GM21737 (cell line): ENCODE measurements around the gene BICDL2.

Experiments used
- ATAC-seq: cut with Tn5 transposase; IDR thresholded peaks from one replicate; pipeline ENCODE4 v1.9.1; 2021; ENCODE audit warnings: mild to moderate bottlenecking, moderate library complexity; ENCODE audit not compliant: unreplicated experiment

The BICDL2 gene

DNA sequence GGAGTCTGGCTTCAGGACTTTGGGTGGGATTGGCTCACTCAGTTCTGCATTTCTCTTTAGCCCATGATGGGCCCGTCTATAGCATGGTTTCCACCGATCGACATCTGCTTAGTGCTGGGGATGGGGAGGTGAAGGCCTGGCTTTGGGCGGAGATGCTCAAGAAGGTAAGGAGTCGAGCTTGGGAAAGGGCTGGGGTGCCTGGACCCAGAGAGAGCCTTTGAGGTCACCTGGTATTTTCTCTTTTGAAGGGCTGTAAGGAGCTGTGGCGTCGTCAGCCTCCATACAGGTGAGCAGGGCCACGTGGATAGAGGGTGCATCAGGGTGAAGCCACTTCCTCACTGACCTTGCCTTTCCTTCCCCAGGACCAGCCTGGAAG lies 10.8 kb downstream of the BICDL2 start:
- ATAC-seq, result no peak

DNA sequence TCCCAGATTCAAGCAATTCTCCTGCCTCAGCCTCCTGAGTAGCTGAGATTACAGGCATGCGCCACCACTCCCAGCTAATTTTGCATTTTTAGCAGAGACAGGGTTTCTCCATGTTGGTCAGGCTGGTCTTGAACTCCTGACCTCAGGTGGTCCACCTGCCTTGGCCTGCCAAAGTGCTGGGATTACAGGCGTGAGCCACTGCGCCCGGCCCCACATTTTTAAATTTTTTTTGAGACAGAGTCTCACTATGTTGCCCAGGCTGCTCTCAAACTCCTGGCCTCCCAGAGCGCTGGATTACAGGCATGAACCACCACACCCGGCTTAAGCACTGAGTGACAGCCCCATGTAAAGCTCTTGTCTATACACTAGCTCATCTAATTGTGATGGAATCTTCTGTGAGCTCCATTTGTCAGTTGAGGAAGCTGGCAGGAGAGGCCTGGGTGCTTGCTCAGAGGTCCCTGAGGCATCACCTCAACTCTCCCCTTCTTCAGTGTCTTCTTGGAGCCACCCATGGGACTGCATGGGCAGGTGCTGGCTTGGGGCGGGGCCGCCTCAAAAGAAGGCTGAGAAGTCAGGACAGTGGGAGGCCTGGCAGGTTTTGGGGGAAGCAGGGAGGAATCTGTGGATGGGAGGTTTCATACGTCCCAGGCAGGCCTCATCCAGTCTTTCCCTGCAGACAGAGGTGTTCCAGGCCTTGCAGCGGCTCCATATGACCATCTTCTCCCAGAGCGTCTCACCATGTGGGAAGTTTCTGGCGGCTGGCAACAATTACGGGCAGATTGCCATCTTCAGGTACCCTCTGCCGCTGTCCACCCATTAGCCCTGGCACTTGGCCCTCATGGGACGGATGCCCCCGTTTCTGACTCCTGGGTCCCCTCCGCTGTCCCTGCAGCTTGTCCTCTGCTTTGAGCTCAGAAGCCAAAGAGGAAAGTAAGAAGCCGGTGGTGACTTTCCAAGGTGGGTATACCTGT lies 11.4 kb downstream of the BICDL2 start:
- ATAC-seq, result no peak

DNA sequence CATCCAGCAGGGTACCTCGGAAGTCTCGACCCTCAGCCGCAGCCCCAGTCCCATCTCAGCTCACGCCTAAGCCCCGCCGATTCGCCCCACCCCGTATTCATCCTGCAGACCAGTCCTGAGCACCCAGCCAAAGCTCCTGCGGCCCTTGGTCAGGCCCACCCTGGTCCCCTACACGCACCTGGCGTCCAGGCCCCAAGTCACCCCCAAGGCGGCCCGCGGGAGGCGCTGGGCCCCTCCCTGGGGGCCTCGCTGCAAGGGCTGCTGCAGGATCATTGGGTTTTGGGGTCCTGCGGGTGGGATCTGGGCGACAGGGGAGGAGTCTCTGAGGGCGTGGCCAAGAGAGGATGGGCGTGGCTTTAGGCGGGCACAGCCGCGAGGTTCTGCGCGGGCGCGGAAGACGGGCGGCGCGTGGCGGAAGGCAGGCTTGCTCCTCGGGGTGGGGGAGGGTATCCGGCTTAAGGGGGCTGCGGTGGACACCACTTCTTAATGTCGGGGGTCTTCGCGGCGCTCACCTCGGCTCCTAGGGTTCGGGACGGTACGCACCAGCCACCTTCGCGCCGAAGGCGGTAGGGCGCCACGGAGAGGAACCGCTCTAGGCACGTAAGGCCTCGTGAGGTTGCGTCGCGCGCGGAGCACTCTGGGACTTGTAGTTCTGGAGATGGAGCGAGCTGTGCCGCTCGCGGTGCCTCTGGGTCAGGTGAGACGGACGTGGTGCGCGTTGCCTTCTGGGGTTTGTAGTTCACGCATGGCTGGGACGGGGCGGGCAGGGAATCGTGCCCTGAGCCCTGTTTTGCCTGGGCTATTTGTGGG lies 12.9 kb downstream of the BICDL2 start, which contains the start of the genes HCFC1R1 and THOC6:
Gene HCFC1R1 (minus strand): TSS at position 274 of the 810 bp plus-strand sequence. CDS start 1 bp downstream, at position 273.
Gene THOC6 (plus strand): TSS at position 367 of the 810 bp plus-strand sequence. CDS start 292 bp downstream, at position 659.
- ATAC-seq, result peak; percentile 62

DNA sequence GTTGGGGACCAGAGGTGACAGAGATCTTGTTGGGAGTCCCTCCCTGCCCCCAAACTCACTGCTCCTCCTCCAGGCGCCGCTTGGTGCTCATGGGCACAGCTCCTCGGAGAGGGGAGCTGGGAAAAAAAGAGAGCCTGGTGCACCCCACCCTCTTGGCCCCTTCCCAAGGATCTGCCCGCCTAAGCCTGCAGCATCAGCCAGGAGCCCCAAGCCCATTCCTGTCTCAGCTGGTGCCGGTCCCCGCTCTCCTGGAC lies 13.4 kb downstream of the BICDL2 start:
- ATAC-seq, result no peak

DNA sequence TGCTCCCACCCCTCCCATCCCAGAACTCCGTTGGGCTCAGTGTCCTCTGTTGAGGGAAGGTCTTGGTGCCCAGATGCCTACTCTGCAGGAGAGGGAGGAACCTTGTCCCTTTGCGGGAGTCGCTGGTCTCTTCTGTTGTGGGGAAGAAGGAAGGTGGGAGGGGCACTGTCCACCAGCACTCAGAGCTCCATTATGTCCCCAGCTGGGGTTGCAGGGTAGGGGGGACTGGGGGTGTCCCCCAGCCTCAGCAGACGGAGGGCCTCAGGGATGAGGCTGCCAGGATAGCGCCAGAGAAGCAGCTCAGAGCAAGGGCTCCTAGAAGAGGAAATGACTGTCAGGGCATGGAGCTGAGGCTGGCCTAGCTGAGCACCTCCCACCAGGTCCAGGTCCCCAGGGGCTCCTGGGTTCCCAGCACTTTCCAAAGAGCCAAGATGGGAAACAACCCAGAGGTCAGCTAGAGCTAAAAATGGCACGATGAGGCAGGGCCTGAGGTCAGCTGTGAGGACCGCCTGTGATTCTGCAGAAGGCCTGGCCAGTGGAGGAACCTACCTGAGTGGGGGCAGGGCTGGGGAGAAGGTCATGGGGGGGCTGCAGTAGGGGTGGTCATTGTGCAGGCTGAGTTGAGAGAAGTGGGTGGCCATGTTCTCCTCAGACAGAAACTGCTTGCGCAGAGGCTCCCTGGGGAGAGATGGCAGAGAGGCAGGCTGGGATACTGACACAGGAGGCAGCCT lies 13.9 kb downstream of the BICDL2 start:
- ATAC-seq, result no peak

DNA sequence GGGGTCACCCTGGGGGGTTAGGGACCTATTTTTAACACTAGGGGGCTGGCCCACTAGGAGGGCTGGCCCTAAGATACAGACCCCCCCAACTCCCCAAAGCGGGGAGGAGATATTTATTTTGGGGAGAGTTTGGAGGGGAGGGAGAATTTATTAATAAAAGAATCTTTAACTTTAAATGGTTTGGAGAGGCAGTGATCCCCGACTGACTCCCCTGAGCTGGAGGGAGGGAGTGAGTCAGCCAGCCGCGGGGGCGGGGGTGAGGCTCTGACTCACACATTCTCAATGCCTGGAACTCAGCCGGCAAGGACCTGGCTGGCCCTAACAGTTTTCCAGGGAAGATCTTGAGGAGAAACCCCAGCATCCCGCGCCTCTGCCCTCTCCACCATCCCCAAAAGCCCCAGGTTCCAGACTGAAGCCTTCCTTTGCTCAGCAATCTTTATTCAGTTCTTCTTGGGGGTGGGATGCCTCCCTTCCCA lies 14.5 kb downstream of the BICDL2 start:
- ATAC-seq, result no peak

DNA sequence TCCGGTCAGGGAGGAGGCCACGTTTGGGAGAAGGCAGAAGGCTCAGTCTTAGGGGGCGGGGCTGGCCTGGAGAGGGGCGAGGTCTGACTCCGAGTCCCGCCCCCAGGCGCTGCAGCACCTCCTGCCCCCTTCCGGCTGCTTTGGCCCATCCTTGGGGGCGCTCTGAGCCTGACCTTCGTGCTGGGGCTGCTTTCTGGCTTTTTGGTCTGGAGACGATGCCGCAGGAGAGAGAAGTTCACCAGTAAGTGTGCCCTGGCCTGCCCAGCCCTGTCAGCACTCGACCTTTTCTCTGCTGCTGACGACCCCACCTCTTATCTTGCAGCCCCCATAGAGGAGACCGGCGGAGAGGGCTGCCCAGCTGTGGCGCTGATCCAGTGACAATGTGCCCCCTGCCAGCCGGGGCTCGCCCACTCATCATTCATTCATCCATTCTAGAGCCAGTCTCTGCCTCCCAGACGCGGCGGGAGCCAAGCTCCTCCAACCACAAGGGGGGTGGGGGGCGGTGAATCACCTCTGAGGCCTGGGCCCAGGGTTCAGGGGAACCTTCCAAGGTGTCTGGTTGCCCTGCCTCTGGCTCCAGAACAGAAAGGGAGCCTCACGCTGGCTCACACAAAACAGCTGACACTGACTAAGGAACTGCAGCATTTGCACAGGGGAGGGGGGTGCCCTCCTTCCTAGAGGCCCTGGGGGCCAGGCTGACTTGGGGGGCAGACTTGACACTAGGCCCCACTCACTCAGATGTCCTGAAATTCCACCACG lies 15.1 kb downstream of the BICDL2 start:
- no peak for ATAC-seq

DNA sequence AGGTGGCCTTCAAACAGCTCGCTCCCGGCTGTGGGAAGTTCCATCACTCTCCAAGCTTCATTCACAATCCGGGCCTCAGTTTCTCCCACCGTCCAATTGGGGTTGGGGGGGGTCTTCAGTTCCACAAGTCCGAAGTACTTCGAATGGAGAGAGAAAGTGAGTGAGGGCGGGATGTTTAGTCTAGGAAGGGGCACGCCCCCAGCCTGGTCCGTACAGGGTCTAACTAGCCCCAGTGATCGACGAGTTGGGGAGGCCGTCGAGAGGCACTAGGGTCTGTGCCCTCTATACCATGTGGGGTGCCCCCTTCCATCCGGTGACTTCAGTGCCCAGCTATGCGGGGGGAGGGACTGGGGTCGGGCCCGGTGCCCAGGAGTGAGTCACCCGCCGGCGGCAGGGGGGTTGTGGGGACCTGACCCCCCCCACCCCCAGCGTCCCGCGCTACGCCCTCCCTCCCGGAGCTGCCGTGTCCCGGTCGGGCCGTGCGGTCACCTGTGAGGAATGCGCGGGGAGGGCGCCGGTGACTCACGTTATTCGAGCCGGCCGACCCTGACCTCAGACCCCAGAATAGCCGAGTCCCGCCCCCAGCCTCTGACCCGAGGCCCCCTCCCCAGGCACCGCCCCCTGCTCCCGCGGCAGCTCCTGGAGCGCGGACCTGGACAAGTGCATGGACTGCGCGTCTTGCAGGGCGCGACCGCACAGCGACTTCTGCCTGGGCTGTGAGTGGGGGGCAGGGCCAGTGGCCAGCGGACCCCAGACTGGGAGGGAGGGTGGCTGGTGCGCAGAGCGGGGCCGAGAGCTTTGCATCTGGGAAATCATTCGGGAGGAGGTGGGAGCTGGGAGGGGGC lies 15.9 kb downstream of the BICDL2 start:
- no peak for ATAC-seq

DNA sequence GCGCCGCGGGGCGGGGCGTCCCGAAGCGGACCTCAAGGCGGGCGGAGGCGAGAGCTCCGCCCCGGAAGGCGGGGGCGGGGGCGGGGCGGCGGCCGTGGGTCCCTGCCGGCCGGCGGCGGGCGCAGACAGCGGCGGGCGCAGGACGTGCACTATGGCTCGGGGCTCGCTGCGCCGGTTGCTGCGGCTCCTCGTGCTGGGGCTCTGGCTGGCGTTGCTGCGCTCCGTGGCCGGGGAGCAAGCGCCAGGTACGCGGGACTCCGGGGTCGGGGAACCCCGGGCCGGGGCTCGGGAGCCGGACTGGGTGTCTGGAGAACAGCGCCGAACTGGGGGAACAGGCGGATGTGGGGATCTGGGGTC lies 16.5 kb downstream of the BICDL2 start, which contains the start of gene TNFRSF12A:
Gene TNFRSF12A (plus strand): TSS at position 122 of the 357 bp plus-strand sequence. CDS start 30 bp downstream, at position 152.
- ATAC-seq, result no peak

DNA sequence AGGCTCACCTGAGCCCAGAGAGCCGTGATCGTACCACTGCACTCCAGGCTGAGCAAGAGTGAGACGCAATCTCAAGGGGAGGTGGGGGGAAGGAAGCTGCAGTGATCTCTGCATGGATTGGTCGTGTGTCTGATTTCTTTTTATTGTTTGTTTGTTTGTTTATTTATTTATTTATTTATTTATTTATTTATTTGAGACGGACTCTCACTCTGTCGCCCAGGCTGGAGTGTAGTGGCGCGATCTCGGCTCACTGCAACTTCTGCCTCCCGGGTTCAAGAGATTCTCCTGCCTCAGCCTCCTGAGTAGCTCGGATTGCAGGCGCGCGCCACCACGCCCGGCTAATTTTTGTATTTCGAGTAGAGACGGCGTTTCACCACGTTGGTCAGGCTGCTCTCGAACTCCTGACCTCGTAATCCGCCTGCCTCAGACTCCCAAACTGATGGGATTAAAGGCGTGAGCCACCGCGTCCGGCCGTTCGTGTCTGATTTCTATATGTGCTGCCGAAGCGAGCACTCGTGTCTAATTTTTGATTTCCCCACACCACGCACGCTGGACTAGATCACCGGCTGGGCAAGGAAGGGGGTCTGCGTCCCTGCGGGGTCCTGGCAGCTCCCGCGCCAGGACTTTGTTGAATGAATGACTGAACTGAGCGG lies 17.0 kb downstream of the BICDL2 start:
- ATAC-seq, result no peak

DNA sequence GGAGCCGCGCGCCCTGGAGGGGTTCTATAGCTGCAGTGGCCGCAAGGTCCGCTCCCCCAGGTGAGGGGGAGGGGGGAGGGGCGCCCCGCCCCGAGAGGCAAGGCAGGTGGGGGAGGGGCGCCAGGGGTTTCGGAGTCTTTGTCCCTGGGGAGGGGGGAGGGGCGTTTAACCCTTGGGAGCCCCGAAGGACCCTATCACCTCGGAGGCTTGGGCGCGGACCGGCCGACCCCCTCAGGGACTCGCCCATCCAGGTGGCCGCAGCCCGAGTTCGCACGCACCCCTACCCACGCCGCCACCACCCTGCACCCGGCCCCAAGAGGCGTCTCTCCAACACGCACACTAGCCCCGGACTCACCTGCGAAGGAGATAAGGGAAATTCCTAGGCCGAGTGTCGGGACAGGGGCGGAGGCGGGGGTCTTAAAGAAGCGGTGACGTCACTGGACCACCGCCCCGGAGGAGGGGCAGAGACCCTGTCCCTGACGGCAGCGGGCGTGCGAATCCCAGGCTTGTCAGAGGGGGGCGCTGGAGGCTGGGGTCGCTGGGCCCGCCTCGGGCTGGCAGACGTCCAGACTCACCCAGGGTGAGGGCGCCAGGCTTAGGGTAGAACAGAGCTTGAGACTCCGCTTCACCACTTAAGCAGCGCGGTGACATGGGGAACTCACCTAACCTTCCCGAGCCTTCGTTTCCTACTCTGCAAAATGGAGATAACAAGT lies 18.8 kb downstream of the BICDL2 start, which contains the start of gene CLDN6:
Gene CLDN6 (minus strand): TSS at position 390 of the 713 bp plus-strand sequence. CDS start 2,162 bp downstream, outside the sequence.
- ATAC-seq, result no peak

DNA sequence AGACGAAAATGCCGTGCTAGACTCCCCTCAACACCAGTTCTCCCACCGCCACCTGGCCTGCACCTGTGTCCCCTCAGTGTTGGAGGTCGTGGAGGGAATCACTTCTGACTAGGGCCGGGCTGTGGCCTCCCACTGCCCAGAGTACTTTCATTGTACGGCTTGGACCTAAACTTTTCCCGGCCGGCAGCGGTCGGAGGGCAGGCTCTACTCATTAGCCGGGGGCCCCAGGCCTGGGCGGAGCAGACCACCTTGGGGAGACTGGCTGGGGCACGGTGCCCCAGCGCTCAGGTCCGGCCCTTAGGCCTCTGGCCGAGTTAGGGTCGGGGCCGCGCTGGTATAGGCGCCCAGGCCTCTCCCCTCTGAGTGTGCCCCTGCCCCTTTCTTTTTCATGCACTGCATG lies 19.4 kb downstream of the BICDL2 start:
- no peak for ATAC-seq

DNA sequence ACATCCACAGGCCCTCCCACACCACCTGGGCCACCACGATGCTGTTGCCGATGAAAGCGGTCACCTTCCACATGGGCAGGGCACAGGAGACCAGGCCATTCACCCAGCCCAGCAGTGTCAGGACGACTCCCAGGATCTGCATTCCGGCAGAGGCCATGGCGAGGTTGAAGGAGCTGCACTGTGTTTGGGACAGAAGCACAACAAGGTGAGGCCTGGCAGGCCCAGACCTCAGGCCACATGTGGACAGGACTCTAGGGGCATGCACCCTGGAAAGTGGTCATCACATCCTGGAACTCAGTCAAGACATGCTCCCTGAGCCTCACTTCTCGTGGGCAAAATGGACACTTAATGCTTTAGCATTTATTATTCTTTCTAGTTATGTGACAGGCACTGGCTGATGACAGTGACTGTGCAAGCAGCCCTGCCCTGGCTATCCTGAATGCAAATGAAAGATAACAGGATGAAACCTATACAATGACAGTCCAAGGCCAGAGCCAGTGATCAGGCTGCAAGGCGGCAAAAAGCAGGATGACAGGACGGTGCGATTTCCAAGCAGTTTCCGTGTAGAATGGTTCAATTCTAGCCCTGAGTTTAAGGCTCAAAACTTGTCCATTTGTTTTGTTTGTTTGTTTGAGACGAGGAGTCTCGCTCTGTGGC lies 20.8 kb downstream of the BICDL2 start:
- no peak for ATAC-seq

DNA sequence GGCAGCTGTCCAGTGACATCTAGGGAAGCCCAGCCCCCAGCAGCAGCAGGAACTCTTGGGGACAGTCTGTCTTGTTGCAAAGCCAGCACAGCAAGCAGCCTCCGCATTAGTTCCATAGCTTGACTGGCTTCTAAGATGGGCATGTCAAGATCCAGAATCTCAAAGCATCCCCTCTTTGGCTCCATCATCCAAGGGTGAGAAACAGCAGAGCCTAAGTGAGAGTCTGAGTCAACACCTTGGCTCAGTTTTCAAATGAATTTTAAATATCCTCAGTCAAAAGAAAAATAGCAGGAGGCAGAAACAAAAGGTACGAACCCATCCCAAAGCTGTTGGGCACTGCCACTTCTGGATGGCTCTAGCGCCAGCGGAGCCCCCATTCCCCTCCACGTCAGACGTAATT lies 21.8 kb downstream of the BICDL2 start:
- ATAC-seq, result no peak

DNA sequence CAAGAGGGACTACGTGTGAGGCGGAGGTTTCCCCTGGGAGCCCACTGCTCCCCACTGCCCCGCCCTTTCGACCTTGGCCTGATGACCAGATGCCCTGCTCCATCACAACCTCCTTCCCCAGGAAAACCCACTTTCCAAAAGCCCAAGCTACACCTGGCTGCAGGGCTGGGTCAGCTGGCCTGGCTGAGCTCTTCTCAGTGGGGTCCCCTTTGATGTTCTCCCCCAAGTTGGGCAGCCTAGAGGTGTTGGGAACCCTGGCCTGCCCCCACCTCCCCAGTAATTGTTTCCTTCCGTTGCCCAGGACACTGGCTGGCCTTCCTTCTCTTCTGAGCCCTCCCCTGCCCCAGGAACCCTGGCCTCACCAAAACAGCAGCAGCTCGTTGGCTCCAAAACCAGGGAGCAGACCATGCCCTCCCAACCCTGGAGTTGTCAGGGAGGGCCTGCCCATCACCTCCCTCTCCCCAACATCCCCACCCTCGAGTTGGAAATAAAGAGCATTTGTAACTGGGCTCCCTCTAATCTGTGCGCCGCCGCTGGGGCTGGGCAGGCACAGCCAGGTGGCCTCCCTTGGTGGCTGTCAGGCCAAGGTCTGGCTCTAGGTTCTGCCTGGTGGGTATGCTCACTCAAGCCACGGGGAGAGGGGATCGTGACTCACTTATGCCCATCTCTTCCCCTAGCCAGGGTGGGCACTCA lies 22.6 kb downstream of the BICDL2 start:
- no peak for ATAC-seq

DNA sequence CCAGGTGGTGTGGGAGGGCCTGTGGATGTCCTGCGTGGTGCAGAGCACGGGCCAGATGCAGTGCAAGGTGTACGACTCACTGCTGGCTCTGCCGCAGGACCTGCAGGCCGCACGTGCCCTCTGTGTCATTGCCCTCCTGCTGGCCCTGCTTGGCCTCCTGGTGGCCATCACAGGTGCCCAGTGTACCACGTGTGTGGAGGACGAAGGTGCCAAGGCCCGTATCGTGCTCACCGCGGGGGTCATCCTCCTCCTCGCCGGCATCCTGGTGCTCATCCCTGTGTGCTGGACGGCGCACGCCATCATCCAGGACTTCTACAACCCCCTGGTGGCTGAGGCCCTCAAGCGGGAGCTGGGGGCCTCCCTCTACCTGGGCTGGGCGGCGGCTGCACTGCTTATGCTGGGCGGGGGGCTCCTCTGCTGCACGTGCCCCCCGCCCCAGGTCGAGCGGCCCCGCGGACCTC lies 23.2 kb downstream of the BICDL2 start:
- no peak for ATAC-seq
